Glomerular endothelial cell (primary cell): ENCODE measurements around the gene MFNG. TPM values are rescaled to one million over a fixed set of nuclear protein-coding genes. Genes with fewer than 3 reads are reported as not detected.
A peak's percentile ranks its signal among the peaks of the same experiment; 100 is the strongest.

Source experiments
- DNase-seq: peaks from one replicate; pipeline ENCODE4 v3.0.0-alpha.2; 2011; ENCODE audit warnings: low read depth, low spot score; ENCODE audit errors: extremely low read depth
- total RNA-seq: library from RNA; depleted of rRNA; stranded (reverse); fragments of >200 nt; gene quantifications from 2 replicates; pipeline ENCODE4 v1.2.3, GENCODE V29; 2015

The MFNG gene
- total RNA-seq, 1 donor from 2014 or later, result 109 TPM

- peak; percentile 52 for DNase-seq
Measured at GRCh38 chr22:37454857-37455686, 31.1 kb downstream of the MFNG start.

DNA sequence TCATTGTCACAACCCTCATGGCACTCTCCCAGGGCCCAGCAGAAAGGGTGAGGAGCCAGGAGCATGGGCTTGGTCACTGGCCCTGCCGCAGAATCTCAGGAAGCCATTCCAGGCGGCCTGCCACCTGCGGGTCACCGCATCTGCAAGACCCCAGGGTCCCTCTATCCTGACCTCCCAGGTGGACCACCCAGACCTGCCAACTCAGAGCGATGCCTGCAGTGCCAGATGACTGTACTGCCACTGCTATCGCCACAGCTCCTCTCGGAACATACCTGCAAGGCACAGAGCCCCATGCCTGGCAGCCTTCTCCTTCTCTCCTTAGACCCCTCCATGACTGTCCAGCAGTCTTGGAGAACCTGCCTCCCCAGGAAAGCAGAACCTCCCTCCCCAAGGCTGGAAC, 32.5 kb downstream of the MFNG start:
- DNase-seq, result no peak

- no peak for DNase-seq
Measured at GRCh38 chr22:37451218-37451617, 35.0 kb downstream of the MFNG start.

DNA sequence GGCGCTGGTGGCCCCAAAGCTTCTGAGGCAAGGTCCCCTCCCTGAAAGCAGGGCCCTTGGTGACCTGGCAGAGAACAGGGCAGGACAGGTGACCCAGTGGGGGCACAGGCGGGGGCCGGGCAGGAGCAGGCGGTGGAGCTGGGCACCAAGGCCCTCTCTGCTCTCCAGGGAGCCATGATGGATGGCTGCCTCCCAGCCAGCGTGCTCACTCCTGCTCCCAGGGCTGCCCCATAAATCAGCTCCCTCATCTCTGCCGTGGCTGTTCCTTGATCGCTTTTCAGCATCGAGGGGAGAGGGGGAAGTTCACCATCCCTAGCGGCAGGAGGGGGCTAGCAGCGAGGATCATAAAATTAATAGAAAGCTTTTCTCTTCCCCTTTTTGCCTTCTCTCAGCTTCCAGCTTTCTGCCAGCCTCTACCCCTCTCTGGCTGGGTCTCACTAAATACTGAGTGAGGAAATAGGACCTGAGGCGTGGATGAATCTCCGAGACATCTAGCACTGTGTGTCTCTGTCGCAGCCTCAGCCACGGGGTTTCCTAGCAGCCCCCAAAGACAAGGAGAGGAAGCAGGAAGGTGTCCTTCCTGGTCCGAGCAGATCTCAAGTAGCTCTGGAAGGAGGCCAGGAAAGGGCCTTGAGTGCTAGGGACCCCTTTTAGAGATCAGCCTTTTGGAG, 36.7 kb downstream of the MFNG start:
- DNase-seq, result no peak

DNA sequence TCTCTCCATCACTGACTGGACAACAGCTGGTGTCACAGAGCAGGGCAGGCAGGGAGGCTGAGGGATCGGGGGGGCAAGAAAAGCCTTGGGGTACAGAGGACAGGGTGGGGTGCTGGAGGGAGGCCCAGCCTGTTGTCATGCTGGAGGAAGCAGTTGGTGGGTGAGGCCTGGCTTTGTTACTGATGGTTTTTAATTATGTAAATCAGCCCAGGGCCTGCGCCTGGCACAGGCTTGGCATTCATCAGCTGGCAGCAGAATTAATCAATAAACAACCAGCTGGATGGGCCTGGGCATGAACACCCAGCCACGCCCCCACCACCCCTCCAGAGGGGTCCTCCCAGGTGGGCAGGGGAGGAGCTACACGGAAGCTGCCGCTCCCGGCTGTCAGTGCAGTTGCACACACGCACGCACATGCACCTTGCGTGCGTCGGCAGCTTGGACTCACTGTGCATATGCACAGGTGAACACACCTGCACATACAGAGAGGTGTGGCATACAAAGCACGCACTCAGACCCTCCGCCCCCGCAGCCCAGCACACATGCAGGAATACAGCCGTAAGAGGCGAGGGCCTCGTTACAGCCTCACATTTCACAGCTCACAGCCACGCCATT, 37.6 kb downstream of the MFNG start:
- no peak for DNase-seq

DNA sequence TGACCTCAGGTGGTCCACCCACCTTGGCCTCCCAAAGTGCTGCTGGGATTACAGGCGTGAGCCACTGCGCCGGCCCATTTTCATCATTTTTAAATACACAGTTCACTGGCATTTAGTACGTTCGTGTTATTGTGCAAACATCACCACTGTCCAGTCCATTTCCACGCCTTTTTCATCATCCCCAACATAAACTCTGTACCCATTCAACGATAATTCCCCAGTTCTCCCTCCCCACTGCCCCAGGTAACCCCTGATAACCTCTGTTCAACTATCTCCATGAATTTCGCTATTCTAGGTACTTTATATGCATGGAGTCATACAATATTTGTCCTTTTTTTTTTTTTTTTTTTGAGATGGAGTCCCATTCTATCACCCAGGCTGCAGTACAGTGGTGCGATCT, 40.7 kb downstream of the MFNG start:
- DNase-seq, result no peak

- no peak for DNase-seq
Measured at GRCh38 chr22:37443977-37444376, 42.2 kb downstream of the MFNG start.

GRCh38 chr22:37443086-37443485, 43.1 kb downstream of the MFNG start:
- DNase-seq, result no peak

DNA sequence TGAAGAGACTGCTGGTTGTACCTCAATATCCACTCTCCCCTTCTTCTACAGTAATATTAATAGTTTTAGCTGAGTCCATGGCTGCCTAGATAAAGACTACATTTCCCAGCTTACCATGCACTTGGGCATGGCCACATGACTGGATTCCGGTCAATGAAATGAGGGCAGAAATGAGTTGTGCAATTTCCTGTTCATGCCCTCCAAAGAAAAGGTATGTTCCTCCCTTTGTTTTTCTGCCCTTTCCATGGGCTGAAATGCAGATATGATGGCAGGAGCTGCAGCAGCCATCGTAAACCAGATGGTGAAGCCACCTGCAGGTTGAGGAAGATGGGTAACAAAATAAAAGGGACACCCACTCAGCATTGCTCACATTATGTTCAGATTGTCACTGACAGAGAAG, 43.6 kb downstream of the MFNG start:
- no peak for DNase-seq

- no peak for DNase-seq
Measured at GRCh38 chr22:37442135-37442534, 44.0 kb downstream of the MFNG start.

- no peak for DNase-seq
Measured at GRCh38 chr22:37440875-37441274, 45.3 kb downstream of the MFNG start.

GRCh38 chr22:37439347-37439746, 46.8 kb downstream of the MFNG start:
- DNase-seq, result no peak

GRCh38 chr22:37435970-37436603, 50.1 kb downstream of the MFNG start:
- no peak for DNase-seq

DNA sequence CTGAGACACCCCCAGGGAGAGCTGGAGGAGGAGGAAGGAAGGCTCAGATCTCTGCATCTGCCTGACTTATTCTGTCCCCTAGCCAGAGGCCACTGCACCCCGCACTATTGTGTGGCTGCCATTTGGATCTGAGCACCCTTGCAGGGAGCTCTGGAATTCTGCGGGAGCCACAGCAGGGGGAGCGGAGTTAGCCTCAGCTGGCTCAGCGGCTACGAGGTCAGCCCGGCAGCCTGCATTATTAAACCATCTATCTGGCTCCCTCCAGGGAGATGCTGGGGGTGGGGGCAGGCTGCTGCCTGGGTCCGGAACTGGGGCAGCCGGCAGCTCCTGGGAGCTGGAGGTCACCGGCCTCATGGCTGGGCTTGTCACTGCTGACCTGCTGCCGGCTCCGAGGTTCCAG, 52.4 kb downstream of the MFNG start:
- DNase-seq, result no peak

DNA sequence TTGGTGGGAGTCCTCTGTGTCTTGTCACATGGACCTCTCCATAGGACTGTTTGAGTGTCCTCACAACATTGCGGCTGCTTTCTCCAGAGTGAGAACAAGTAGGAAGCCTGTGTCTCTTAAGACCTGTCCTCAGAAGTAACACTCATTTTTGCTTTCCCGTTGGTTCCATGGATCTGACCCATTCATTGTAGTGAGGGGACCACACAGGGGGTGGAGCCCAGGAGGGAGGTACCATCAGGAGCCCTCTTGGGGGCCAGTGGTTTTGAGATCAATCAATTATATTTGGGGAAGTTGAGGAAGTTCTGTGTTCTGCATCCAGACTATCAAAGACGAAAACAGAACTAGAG, 53.5 kb downstream of the MFNG start:
- DNase-seq, result no peak

DNA sequence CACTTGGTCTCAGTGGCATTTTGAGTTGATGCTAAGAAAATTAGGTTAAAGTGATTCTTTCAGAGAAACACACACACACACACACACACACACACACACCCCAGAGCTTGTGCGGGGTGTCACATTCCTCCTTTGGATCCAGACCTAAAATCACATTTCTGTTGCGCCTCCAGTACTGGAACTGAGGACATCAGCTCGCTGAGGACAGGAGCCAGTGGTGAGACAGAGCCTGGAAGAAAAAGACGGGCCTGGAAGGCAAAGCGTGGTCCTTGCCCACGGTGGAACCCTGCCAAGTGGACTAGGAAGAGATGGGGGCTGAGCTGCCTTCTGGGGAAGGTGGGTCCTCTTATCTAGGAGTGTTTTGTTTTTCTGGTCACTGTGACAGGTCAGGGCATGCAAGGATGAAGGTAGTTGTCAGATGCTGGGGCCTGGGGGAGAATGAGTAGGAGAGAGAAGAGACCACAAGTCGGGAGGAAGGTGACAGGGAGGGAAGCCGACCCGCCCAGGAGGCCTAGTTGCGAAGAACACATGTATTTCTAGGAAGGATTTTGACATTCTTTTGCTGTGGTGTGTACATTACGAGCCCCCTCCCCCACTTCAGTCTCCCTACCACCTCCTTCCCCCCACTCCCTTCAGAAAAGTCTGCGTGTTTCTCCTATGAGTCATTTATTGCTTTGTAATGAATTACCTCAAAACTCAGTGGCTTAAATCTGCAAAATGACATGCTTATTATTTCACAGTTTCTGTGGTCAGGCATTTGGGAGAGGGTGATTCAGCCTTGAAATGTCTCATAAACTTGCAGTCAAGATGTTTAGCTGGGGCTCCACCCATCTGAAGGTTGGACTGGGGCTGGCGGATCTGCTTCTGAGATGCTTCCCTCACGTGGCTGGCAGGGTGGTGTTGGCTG, 54.1 kb downstream of the MFNG start:
- DNase-seq, result peak; percentile 67

GRCh38 chr22:37431366-37431765, 54.8 kb downstream of the MFNG start:
- DNase-seq, result no peak

DNA sequence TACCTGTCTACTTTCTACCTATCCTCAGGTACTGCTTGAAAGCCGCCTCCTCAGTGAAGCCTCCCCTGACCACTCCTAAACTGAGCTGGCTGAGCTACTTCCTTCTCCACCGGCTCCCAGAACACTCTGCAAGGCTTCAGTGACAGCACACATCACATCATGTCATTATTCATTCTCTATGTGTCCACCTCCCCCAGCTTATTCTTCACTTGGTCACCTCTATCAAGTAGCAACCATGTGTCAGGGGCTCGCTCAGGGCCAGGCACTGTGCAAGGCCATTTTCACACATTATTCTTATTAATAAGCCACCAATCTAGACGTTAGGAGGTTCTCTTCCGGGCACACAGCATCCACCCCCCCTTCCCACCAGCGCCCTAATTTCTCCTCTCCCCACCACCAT, 55.2 kb downstream of the MFNG start:
- DNase-seq, result no peak

GRCh38 chr22:37428649-37429586, 57.3 kb downstream of the MFNG start:
- DNase-seq, result no peak
